Activated CD8-positive, alpha-beta T cell treated with anti-CD3 and anti-CD28 coated beads, Interleukin-2, amount 10 ng/mL, durations not matched to agents 7 days and 5 days (primary cell): Measurements from ENCODE around the gene TTC12. TPM values are rescaled to one million over a fixed set of nuclear protein-coding genes. Genes with fewer than 3 reads are reported as not detected.

Source experiments
- ATAC-seq: fragments of 150-1000 bp; cut with Tn5 transposase; one replicate; pipeline ENCODE4 v1.10.0; 2021; ENCODE audit warnings: moderate library complexity
- CTCF ChIA-PET: fragments of 350-600 bp; sonication (Branson Sonifier 250); formaldehyde crosslinking; loops from one replicate; lab custom pipeline; 2021; ENCODE audit warnings: antibody characterized with exemption; lab: Charles Lee
- POLR2A ChIA-PET: fragments of 350-600 bp; sonication (Branson Sonifier 250); formaldehyde crosslinking; loops from one replicate; lab custom pipeline; 2021; ENCODE audit warnings: antibody characterized with exemption; lab: Charles Lee
- DNase-seq: peaks from one replicate; pipeline ENCODE4 v3.0.0-alpha.2; 2020
- H3K27ac Mint-ChIP-seq: one replicate; pipeline ENCODE4 v1.8.0; 2021; ENCODE audit warnings: mild to moderate bottlenecking, mixed read lengths
- H3K27me3 Mint-ChIP-seq: one replicate; pipeline ENCODE4 v1.8.0; 2021; ENCODE audit warnings: low read depth, mixed read lengths
- H3K36me3 Mint-ChIP-seq: one replicate; pipeline ENCODE4 v1.8.0; 2021; ENCODE audit warnings: low read depth, mixed read lengths
- H3K4me1 Mint-ChIP-seq: one replicate; pipeline ENCODE4 v1.8.0; 2021; ENCODE audit warnings: low read depth, mixed read lengths
- H3K4me3 Mint-ChIP-seq: one replicate; pipeline ENCODE4 v1.8.0; 2021; ENCODE audit warnings: mild to moderate bottlenecking, mixed read lengths
- H3K9me3 Mint-ChIP-seq: one replicate; pipeline ENCODE4 v1.8.0; 2022; ENCODE audit warnings: mixed read lengths; ENCODE audit not compliant: insufficient read depth
- total RNA-seq, 2 experiments: library from RNA; stranded (reverse); gene quantifications; one replicate each; pipeline ENCODE4 v1.2.3, GENCODE V29; 2021

The TTC12 gene
- total RNA-seq, 2 experiments from 2014 or later: 4.5 to 5.2 TPM

DNA sequence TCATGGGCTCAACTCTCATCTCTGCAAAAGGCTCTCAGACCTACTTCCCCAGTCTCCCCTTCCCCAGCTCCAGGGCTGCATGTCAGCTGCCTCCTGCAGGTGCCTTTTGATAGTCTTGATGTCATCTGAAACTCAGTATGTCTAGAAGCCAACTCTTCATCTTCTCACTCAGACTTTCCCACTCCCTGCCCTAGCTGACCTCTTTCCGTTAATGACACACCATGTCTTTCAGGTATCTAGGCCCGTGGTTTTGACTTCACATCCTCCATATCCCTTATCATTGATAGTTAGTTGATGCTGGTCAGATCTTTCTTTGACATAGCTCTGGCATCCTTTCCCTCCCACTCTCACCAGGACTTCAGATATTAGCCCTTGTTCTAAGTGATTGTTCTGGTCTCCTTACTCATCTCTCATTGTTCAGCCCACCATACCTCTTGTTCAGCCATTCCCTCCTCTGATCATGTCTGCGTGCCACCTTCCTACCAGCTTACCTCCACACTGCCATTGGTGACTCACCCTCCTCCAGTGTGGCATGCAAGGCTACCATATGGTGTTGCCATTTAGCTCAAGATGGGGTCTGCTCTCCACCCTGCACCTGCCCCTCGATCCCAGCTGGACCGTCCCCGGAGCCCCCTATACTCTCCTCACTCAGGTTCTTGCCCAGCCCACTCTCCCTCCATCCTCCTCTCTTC lies 18.4 kb downstream of the TTC12 start:
- no peak overlapping the region for H3K27ac Mint-ChIP-seq
- no peak for ATAC-seq
- no peaks in the 10 kb centered on the region for H3K36me3 Mint-ChIP-seq

DNA sequence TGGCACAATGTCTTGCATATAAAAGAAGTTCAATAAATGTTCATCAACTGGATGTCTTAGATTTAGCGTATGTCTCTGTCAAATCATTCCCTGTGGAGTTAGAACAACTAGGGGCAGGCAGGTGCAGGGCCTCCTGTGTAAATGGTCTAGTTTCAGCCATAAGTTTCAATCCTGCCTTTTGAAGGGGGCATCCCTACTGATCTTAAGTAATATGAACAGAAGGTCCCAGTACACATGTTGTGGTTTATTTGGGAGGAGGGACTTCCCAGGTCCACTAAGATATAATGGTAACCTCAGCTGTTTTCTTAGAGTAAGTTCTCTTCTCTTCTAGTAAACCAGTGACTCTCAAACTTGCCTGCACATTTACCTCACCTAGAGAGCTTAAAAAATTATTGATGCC lies 19.8 kb downstream of the TTC12 start:
- no peaks in the 10 kb centered on the region for H3K9me3 Mint-ChIP-seq
- no peak overlapping the region for H3K4me3 Mint-ChIP-seq
- H3K36me3 Mint-ChIP-seq: no peaks in the 10 kb centered on the region
- DNase-seq: no peak
- no peaks in the 10 kb centered on the region for H3K4me1 Mint-ChIP-seq
- CTCF ChIA-PET: no interaction called here
- H3K27ac Mint-ChIP-seq: no peak overlapping the region
- POLR2A ChIA-PET: no interaction called here
- no peaks in the 10 kb centered on the region for H3K27me3 Mint-ChIP-seq
- ATAC-seq: no peak

More for the DNA sequence above, 18.4 kb downstream of the TTC12 start:
- no peaks in the 10 kb centered on the region for H3K27me3 Mint-ChIP-seq
- DNase-seq: no peak
- POLR2A ChIA-PET: no interaction called here
- H3K9me3 Mint-ChIP-seq: no peaks in the 10 kb centered on the region
- CTCF ChIA-PET: no interaction called here
- H3K4me1 Mint-ChIP-seq: no peaks in the 10 kb centered on the region
- no peak overlapping the region for H3K4me3 Mint-ChIP-seq

DNA sequence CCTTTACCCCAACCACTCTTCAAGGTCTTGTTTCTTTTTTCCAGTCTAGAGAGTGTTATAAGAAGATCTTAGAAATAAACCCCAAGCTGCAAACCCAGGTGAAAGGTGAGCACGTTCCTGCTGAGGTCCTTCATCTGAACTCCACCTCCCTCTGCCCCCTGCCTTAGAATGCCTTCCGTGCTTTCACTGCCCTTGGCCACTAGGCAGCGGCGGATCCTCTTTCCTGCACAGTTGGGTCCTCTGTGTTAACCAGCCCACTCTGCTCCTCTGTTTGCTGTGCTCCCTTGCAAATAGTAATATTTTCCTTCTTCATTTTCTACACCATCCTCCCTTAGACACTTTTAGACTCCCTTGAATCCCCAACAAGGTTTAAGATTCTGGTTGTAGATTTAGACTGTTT lies 24.3 kb downstream of the TTC12 start:
- CTCF ChIA-PET: no interaction called here
- ATAC-seq (no peak), DNase-seq (no peak)
- Mint-ChIP-seq H3K27me3 (no peaks in the 10 kb centered on the region), H3K9me3 (no peaks in the 10 kb centered on the region), H3K4me3 (no peak overlapping the region), H3K36me3 (no peaks in the 10 kb centered on the region), H3K27ac (no peak overlapping the region), H3K4me1 (no peaks in the 10 kb centered on the region)
- POLR2A ChIA-PET: no interaction called here

DNA sequence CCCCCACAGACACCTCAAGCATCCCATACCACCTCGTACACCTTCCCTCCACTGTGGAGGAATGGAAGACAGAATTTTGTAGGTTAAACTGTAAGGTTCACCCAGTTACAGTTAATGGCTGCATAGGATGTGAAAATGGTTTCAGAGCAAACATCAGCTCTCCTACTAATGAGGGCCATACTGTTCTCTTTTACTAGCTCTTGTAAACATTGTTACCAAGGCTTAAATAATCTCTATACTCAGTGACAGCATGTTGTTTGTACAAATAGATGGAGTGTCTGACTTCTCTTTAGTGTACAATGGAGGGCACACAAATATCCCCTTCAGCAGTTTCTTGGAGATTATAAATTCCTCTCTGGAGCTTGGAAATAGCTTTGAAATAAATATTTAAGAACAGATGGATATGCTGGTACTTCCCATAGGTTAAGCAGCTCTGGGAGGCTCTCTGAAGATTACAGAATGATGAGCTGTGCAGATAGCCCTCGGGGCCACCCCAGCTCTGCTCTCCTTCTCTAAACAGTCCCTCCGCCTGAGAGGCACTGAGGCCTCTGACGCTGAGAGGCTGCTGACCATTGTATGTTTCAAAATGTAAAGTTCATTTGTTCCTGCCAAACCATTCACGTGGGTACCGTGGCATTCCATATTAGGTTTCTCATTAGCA lies 25.7 kb downstream of the TTC12 start:
- Mint-ChIP-seq H3K27me3 (no peaks in the 10 kb centered on the region), H3K36me3 (no peaks in the 10 kb centered on the region), H3K4me3 (no peak overlapping the region), H3K27ac (no peak overlapping the region), H3K4me1 (no peaks in the 10 kb centered on the region), H3K9me3 (no peaks in the 10 kb centered on the region)
- ATAC-seq (no peak), DNase-seq (no peak)
- ChIA-PET CTCF (no interaction called here), POLR2A (no interaction called here)

DNA sequence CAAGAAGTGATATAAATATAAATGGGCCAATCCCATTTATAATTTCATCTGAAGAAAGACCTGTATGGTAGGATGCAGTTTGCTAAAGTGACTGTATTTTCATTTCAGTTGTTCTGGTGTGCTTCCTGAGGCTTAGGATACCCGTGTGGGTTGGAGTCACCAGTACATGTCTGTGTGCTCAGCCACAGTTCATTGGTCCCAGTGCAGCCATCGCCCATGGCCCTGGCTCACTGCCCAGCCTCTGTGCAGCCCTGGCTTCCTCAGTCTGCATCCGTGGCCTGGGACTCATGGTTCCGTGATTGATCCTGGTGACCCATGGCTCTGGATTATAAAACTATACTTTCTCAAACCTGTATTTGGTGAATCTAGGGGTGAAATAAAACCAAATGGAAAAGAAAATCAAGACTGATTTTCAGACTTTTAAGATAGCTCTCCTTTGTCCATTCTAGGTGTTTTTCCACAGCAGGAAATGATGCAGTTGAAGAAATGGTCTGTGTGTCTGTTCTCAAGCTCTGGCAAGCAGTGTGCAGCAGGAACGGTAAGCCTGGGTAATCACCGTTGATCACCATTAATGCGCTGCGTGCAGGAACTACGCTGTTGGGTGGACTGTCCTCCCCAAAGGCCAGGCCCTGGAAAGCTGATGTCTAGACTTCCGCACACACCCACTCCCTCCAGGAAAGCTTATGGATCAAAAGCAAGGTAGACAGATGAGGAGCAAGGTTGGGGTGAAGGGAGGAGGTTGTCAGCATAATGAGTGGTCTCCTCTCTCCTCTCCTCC lies 27.2 kb downstream of the TTC12 start:
- Mint-ChIP-seq H3K27me3 (no peaks in the 10 kb centered on the region), H3K9me3 (no peaks in the 10 kb centered on the region), H3K36me3 (no peaks in the 10 kb centered on the region), H3K27ac (no peak overlapping the region), H3K4me3 (no peak overlapping the region), H3K4me1 (no peaks in the 10 kb centered on the region)
- POLR2A ChIA-PET: no interaction called here
- CTCF ChIA-PET: no interaction called here
- DNase-seq (no peak), ATAC-seq (no peak)

DNA sequence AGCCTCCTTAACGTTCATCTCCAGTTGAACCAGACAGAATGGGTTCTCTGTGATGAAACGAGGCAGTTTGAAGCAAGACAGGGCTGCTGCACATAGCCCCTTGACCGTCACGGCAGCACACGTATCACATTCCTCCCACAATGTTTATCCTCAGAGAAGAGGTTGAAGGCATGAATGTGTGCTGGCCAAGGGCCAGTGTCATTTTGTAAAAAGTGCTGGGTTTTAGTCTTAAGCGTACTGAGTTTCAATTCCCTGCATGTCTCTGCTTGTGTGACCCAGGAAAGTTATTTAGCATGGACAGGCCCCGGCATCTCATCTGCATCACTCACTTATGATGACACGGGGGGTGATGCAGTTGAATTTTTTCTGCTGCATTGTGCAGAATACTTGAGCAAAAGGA lies 31.6 kb downstream of the TTC12 start:
- Mint-ChIP-seq H3K4me1 (no peaks in the 10 kb centered on the region), H3K27me3 (no peaks in the 10 kb centered on the region), H3K27ac (no peak overlapping the region), H3K9me3 (no peaks in the 10 kb centered on the region), H3K36me3 (no peaks in the 10 kb centered on the region), H3K4me3 (no peak overlapping the region)
- ChIA-PET POLR2A (no interaction called here), CTCF (no interaction called here)
- no peak for ATAC-seq
- DNase-seq: no peak

DNA sequence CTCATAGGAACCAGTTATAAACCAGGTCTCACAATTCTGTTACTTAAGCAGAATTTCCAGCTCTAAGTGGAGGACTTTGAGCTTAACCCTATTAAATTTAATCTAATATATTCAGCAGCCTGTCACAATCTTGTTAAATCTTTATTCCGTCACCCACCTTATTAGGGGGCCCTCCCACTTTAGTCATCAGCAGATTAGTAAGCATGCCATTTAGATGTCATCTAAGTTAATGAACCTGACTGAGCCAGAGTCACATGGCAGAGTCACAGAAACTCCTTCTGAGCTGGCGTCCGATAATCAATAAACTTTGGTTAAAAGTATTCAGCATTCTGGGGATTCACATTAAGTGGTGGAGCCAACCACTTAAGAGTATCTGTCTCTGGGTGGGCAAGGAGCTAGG lies 35.1 kb downstream of the TTC12 start:
- H3K27me3 Mint-ChIP-seq: no peaks in the 10 kb centered on the region
- ChIA-PET CTCF (no interaction called here), POLR2A (no interaction called here)
- no peaks in the 10 kb centered on the region for H3K4me1 Mint-ChIP-seq
- no peaks in the 10 kb centered on the region for H3K9me3 Mint-ChIP-seq
- H3K4me3 Mint-ChIP-seq: no peak overlapping the region
- DNase-seq (no peak), ATAC-seq (no peak)
- no peak overlapping the region for H3K27ac Mint-ChIP-seq
- no peaks in the 10 kb centered on the region for H3K36me3 Mint-ChIP-seq

DNA sequence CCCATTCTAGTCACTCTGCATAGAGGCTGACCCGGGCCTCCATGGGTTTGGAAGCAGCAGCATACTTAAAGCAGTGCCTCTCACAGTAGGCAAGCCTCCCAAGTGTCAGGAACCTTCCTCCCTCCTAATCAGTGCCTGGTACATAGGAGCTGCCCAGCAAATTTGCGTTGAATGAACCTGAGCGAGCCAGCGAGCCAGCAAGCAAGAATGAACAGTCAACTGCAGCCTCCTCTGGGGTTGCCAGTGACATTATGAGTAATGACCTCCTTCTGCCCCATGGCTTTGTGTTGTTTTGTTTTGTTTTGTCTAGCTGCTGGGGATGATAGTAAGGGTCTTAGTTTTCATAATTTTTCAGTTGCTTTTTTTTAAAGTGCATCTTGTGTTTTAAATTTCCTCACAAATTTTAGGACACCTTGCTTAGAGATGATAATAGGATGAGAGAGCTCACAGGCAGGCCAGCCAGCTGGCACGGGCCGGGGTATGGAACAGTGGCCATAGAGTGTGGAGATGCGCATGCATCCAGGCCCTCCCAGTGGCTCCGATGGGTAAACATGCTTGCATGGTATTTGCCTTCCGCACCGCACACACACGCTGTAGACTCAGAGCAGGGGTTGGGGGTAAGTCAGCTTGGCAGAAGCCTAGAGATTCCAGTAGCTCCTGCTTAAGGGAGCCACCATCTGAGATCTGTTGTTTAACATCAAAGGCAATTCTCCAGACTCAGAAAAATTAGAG lies 36.1 kb downstream of the TTC12 start:
- ATAC-seq (no peak), DNase-seq (no peak)
- no peaks in the 10 kb centered on the region for H3K4me1 Mint-ChIP-seq
- POLR2A ChIA-PET: no interaction called here
- no peaks in the 10 kb centered on the region for H3K9me3 Mint-ChIP-seq
- H3K27ac Mint-ChIP-seq: no peak overlapping the region
- no peak overlapping the region for H3K4me3 Mint-ChIP-seq
- no peaks in the 10 kb centered on the region for H3K36me3 Mint-ChIP-seq
- H3K27me3 Mint-ChIP-seq: no peaks in the 10 kb centered on the region
- CTCF ChIA-PET: no interaction called here

DNA sequence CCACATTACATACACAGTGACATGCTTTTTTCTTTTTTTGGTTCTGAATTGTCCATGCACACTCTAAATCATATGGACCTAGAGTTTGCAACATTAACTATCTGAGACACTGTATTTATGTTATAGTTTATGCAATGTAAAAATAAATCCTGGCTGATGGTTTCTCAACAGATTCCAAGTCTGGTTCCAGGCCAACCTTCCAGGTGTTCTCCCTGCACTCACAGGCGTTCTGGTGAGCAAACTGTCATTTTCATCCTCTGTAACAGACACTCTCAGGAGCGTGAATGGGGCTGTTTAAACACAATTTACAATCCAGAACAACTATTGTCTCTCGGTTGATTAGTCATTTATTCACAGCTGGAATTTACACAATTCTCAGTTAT lies 36.7 kb downstream of the TTC12 start:
- ATAC-seq (no peak), DNase-seq (no peak)
- Mint-ChIP-seq H3K36me3 (no peaks in the 10 kb centered on the region), H3K4me1 (no peaks in the 10 kb centered on the region), H3K27ac (no peak overlapping the region), H3K9me3 (no peaks in the 10 kb centered on the region), H3K27me3 (no peaks in the 10 kb centered on the region), H3K4me3 (no peak overlapping the region)
- ChIA-PET CTCF (no interaction called here), POLR2A (no interaction called here)

DNA sequence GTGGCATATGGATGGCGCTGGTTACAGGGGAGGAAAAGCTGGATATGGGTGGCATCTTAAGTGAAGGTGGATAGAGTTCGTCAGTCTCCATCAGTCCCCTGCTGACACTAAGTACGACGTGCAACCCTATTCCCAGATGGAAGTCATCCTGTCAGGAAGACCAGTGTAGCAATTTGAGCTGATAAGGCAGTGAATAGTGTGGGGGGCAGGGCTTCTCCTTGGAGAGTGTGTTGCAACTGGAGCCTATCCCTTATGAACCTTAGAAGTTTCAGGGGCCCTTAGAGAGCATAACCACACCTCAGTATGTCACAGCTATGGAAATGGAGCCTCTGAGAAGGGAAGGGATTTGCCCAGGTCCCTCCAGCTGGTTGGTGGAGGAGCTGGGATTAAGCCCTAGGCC lies 37.1 kb downstream of the TTC12 start:
- CTCF ChIA-PET: no interaction called here
- H3K9me3 Mint-ChIP-seq: peaks cover 1% of the 10 kb centered on the region
- H3K36me3 Mint-ChIP-seq: no peaks in the 10 kb centered on the region
- H3K4me3 Mint-ChIP-seq: no peak overlapping the region
- DNase-seq (no peak), ATAC-seq (no peak)
- H3K4me1 Mint-ChIP-seq: no peaks in the 10 kb centered on the region
- H3K27ac Mint-ChIP-seq: no peak overlapping the region
- H3K27me3 Mint-ChIP-seq: no peaks in the 10 kb centered on the region
- POLR2A ChIA-PET: no interaction called here

DNA sequence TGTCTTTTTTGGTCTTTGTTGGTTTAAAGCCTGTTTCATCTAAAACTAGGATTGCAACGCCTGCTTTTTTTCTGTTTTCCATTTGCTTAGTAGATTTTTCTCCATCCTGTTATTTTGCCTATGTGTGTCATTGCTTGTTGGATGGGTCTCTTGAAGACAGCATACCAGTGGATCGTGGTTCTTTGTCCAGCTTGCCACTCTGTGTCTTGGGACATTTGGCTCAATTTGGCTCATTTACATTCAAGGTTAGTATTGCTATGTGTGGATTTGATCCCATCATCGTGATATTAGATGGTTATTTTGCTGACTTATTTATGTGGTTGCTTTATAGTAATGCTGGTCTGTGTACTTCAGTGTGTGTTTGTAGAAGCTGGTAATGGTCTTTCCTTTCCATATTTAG lies 41.8 kb downstream of the TTC12 start:
- POLR2A ChIA-PET: no interaction called here
- H3K36me3 Mint-ChIP-seq: peaks cover 3% of the 10 kb centered on the region
- H3K9me3 Mint-ChIP-seq: peaks cover 5% of the 10 kb centered on the region
- no peak overlapping the region for H3K4me3 Mint-ChIP-seq
- H3K27me3 Mint-ChIP-seq: no peaks in the 10 kb centered on the region
- CTCF ChIA-PET: no interaction called here
- H3K4me1 Mint-ChIP-seq: no peaks in the 10 kb centered on the region
- H3K27ac Mint-ChIP-seq: no peak overlapping the region
- ATAC-seq (no peak), DNase-seq (no peak)

DNA sequence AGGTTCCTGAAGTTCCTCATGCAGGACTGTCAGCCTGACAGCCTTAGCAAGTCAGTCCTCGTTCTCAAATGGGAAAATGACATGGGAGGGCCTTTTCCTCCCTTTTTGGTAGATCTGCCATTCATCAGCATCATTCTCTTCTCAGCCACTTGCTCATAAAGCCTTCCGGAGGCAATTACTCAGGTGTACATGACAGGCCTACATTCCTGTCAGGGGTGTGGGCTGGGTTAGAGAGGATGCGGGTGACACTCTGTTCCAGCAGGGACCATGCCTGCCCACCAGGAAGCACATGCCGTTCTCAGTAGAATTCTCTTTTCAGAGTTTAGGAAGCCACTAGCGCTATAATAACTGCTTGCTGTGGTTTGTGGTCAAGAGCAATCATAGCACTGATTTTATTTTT lies 49.0 kb downstream of the TTC12 start:
- peaks cover 17% of the 10 kb centered on the region for H3K4me1 Mint-ChIP-seq
- no peak for ATAC-seq
- H3K9me3 Mint-ChIP-seq: no peaks in the 10 kb centered on the region
- DNase-seq: no peak
- ChIA-PET CTCF (no interaction called here), POLR2A (no interaction called here)
- H3K27ac Mint-ChIP-seq: no peak overlapping the region
- no peaks in the 10 kb centered on the region for H3K36me3 Mint-ChIP-seq
- H3K4me3 Mint-ChIP-seq: no peak overlapping the region
- H3K27me3 Mint-ChIP-seq: no peaks in the 10 kb centered on the region
